ENCODE data around the gene SH3TC1.

Gene SH3TC1

GRCh38 chr4:8210010-8210409, 10.9 kb downstream of the SH3TC1 start:
- Histone ChIP-seq H3K4me3 (ENCODE audit: low read length) (no peak overlapping the region), H3K18ac (ENCODE audit: low read length) (no peak overlapping the region)
- no CpG with 5 or more reads among the region's 12 CpGs for WGBS (ENCODE audit: extremely low coverage, insufficient coverage, low lambda C conversion rate)

GRCh38 chr4:8210616-8211015, 11.5 kb downstream of the SH3TC1 start:
- H3K36me3 ChIP-seq (ENCODE audit: control insufficient read depth, insufficient read depth, low read length) = no peaks in the 10 kb centered on the region
- H3K23ac ChIP-seq (ENCODE audit: low read length) = no peak overlapping the region
- no peak overlapping the region for H3K18ac ChIP-seq (ENCODE audit: low read length)
- DNase-seq = no peak
- no peak overlapping the region for H2BK15ac ChIP-seq (replicated peaks; ENCODE audit: low read depth)
- no peak overlapping the region for H4K5ac ChIP-seq (ENCODE audit: low read length)
- H3K4me3 ChIP-seq (ENCODE audit: low read length) = no peak overlapping the region
- no peak overlapping the region for H3K4ac ChIP-seq (ENCODE audit: low read depth, low read length)
- no peak overlapping the region for H3K27ac ChIP-seq (ENCODE audit: low read depth, low read length)
- H3K9ac ChIP-seq (ENCODE audit: low read length) = no peak overlapping the region
- H3K4me2 ChIP-seq (ENCODE audit: low read length) = no peak overlapping the region
- no peak overlapping the region for H2BK120ac ChIP-seq (ENCODE audit: low read depth, low read length)
- no peaks in the 10 kb centered on the region for H3K79me2 ChIP-seq (ENCODE audit: control insufficient read depth, insufficient read depth, low read length)
- no peaks in the 10 kb centered on the region for H3K79me1 ChIP-seq (ENCODE audit: low read length)
- H2AK5ac ChIP-seq (ENCODE audit: low read length) = no peak overlapping the region
- H2BK5ac ChIP-seq (ENCODE audit: low read length) = no peak overlapping the region
- WGBS (ENCODE audit: extremely low coverage, insufficient coverage, low lambda C conversion rate) = no CpG with 5 or more reads among the region's 5 CpGs
- no peak overlapping the region for H4K8ac ChIP-seq (ENCODE audit: low read depth, low read length)
- no peaks in the 10 kb centered on the region for H3K27me3 ChIP-seq (ENCODE audit: insufficient read depth, low read length, poor library complexity)
- H3K4me1 ChIP-seq (ENCODE audit: control insufficient read depth, low read depth, low read length) = peaks cover 2% of the 10 kb centered on the region
- H3K56ac ChIP-seq (ENCODE audit: low read length) = no peak overlapping the region

More at GRCh38 chr4:8210010-8210409, 10.9 kb downstream of the SH3TC1 start:
- H3K27ac ChIP-seq (ENCODE audit: low read depth, low read length) = no peak overlapping the region
- no peak overlapping the region for H2AK5ac ChIP-seq (ENCODE audit: low read length)
- H3K9ac ChIP-seq (ENCODE audit: low read length) = no peak overlapping the region
- no peaks in the 10 kb centered on the region for H3K27me3 ChIP-seq (ENCODE audit: insufficient read depth, low read length, poor library complexity)
- peak overlapping the region; percentile 25 for H3K56ac ChIP-seq (ENCODE audit: low read length)
- no peaks in the 10 kb centered on the region for H3K36me3 ChIP-seq (ENCODE audit: control insufficient read depth, insufficient read depth, low read length)
- peaks cover 2% of the 10 kb centered on the region for H3K4me1 ChIP-seq (ENCODE audit: control insufficient read depth, low read depth, low read length)
- no peak overlapping the region for H4K5ac ChIP-seq (ENCODE audit: low read length)
- H2BK15ac ChIP-seq (replicated peaks; ENCODE audit: low read depth) = no peak overlapping the region
- no peak overlapping the region for H3K4me2 ChIP-seq (ENCODE audit: low read length)
- no peak for DNase-seq
- no peaks in the 10 kb centered on the region for H3K79me1 ChIP-seq (ENCODE audit: low read length)
- no peak overlapping the region for H3K23ac ChIP-seq (ENCODE audit: low read length)
- H2BK120ac ChIP-seq (ENCODE audit: low read depth, low read length) = no peak overlapping the region
- H2BK5ac ChIP-seq (ENCODE audit: low read length) = no peak overlapping the region
- no peaks in the 10 kb centered on the region for H3K79me2 ChIP-seq (ENCODE audit: control insufficient read depth, insufficient read depth, low read length)
- no peak overlapping the region for H4K8ac ChIP-seq (ENCODE audit: low read depth, low read length)
- H3K4ac ChIP-seq (ENCODE audit: low read depth, low read length) = no peak overlapping the region

GRCh38 chr4:8211251-8211650, 12.2 kb downstream of the SH3TC1 start:
- Histone ChIP-seq H3K4ac (ENCODE audit: low read depth, low read length) (no peak overlapping the region), H3K23ac (ENCODE audit: low read length) (no peak overlapping the region), H3K27ac (ENCODE audit: low read depth, low read length) (no peak overlapping the region), H3K18ac (ENCODE audit: low read length) (no peak overlapping the region), H3K4me1 (ENCODE audit: control insufficient read depth, low read depth, low read length) (peaks cover 2% of the 10 kb centered on the region), H2BK120ac (ENCODE audit: low read depth, low read length) (no peak overlapping the region), H4K8ac (ENCODE audit: low read depth, low read length) (no peak overlapping the region), H3K27me3 (ENCODE audit: insufficient read depth, low read length, poor library complexity) (no peaks in the 10 kb centered on the region), H3K79me2 (ENCODE audit: control insufficient read depth, insufficient read depth, low read length) (no peaks in the 10 kb centered on the region), H3K79me1 (ENCODE audit: low read length) (no peaks in the 10 kb centered on the region), H3K9ac (ENCODE audit: low read length) (no peak overlapping the region), H3K4me2 (ENCODE audit: low read length) (no peak overlapping the region), H3K56ac (ENCODE audit: low read length) (no peak overlapping the region), H3K36me3 (ENCODE audit: control insufficient read depth, insufficient read depth, low read length) (no peaks in the 10 kb centered on the region), H3K4me3 (ENCODE audit: low read length) (no peak overlapping the region), H2BK5ac (ENCODE audit: low read length) (no peak overlapping the region), H2BK15ac (replicated peaks; ENCODE audit: low read depth) (no peak overlapping the region), H2AK5ac (ENCODE audit: low read length) (no peak overlapping the region), H4K5ac (ENCODE audit: low read length) (no peak overlapping the region)
- DNase-seq = peak; percentile 31
- WGBS (ENCODE audit: extremely low coverage, insufficient coverage, low lambda C conversion rate) = no CpG with 5 or more reads among the region's 8 CpGs

GRCh38 chr4:8211737-8212581, 12.9 kb downstream of the SH3TC1 start:
- H3K27me3 ChIP-seq (ENCODE audit: insufficient read depth, low read length, poor library complexity) = no peaks in the 10 kb centered on the region
- no peaks in the 10 kb centered on the region for H3K79me2 ChIP-seq (ENCODE audit: control insufficient read depth, insufficient read depth, low read length)
- peaks cover 2% of the 10 kb centered on the region for H3K4me1 ChIP-seq (ENCODE audit: control insufficient read depth, low read depth, low read length)
- H3K56ac ChIP-seq (ENCODE audit: low read length) = peak overlapping the region; percentile 34
- no peak overlapping the region for H2BK5ac ChIP-seq (ENCODE audit: low read length)
- H3K23ac ChIP-seq (ENCODE audit: low read length) = no peak overlapping the region
- no peaks in the 10 kb centered on the region for H3K36me3 ChIP-seq (ENCODE audit: control insufficient read depth, insufficient read depth, low read length)
- H2BK15ac ChIP-seq (replicated peaks; ENCODE audit: low read depth) = no peak overlapping the region
- no peak overlapping the region for H4K8ac ChIP-seq (ENCODE audit: low read depth, low read length)
- no peak overlapping the region for H3K4ac ChIP-seq (ENCODE audit: low read depth, low read length)
- H3K79me1 ChIP-seq (ENCODE audit: low read length) = no peaks in the 10 kb centered on the region
- no peak overlapping the region for H3K27ac ChIP-seq (ENCODE audit: low read depth, low read length)
- no peak overlapping the region for H4K5ac ChIP-seq (ENCODE audit: low read length)
- DNase-seq = no peak
- H3K4me3 ChIP-seq (ENCODE audit: low read length) = no peak overlapping the region
- H3K18ac ChIP-seq (ENCODE audit: low read length) = no peak overlapping the region
- H3K9ac ChIP-seq (ENCODE audit: low read length) = no peak overlapping the region
- H2BK120ac ChIP-seq (ENCODE audit: low read depth, low read length) = no peak overlapping the region
- no peak overlapping the region for H3K4me2 ChIP-seq (ENCODE audit: low read length)
- no CpG with 5 or more reads among the region's 22 CpGs for WGBS (ENCODE audit: extremely low coverage, insufficient coverage, low lambda C conversion rate)
- H2AK5ac ChIP-seq (ENCODE audit: low read length) = no peak overlapping the region

GRCh38 chr4:8212622-8213021, 13.5 kb downstream of the SH3TC1 start:
- H2BK5ac ChIP-seq (ENCODE audit: low read length) = no peak overlapping the region
- H3K27me3 ChIP-seq (ENCODE audit: insufficient read depth, low read length, poor library complexity) = no peaks in the 10 kb centered on the region
- H4K5ac ChIP-seq (ENCODE audit: low read length) = no peak overlapping the region
- H3K56ac ChIP-seq (ENCODE audit: low read length) = no peak overlapping the region
- no peak overlapping the region for H3K4ac ChIP-seq (ENCODE audit: low read depth, low read length)
- no peak overlapping the region for H3K4me2 ChIP-seq (ENCODE audit: low read length)
- no CpG with 5 or more reads among the region's 12 CpGs for WGBS (ENCODE audit: extremely low coverage, insufficient coverage, low lambda C conversion rate)
- no peak overlapping the region for H3K18ac ChIP-seq (ENCODE audit: low read length)
- H3K4me3 ChIP-seq (ENCODE audit: low read length) = no peak overlapping the region
- no peak overlapping the region for H3K23ac ChIP-seq (ENCODE audit: low read length)
- H3K79me1 ChIP-seq (ENCODE audit: low read length) = no peaks in the 10 kb centered on the region
- H4K8ac ChIP-seq (ENCODE audit: low read depth, low read length) = no peak overlapping the region
- no peak overlapping the region for H3K27ac ChIP-seq (ENCODE audit: low read depth, low read length)
- H2AK5ac ChIP-seq (ENCODE audit: low read length) = no peak overlapping the region
- no peaks in the 10 kb centered on the region for H3K79me2 ChIP-seq (ENCODE audit: control insufficient read depth, insufficient read depth, low read length)
- H2BK120ac ChIP-seq (ENCODE audit: low read depth, low read length) = no peak overlapping the region
- H3K36me3 ChIP-seq (ENCODE audit: control insufficient read depth, insufficient read depth, low read length) = no peaks in the 10 kb centered on the region
- no peak for DNase-seq
- peaks cover 2% of the 10 kb centered on the region for H3K4me1 ChIP-seq (ENCODE audit: control insufficient read depth, low read depth, low read length)
- no peak overlapping the region for H3K9ac ChIP-seq (ENCODE audit: low read length)
- no peak overlapping the region for H2BK15ac ChIP-seq (replicated peaks; ENCODE audit: low read depth)

- no peak overlapping the region for H2BK5ac ChIP-seq (ENCODE audit: low read length)
- WGBS (ENCODE audit: extremely low coverage, insufficient coverage, low lambda C conversion rate) = no CpG with 5 or more reads among the region's 7 CpGs
- H4K8ac ChIP-seq (ENCODE audit: low read depth, low read length) = no peak overlapping the region
Observed at GRCh38 chr4:8213121-8213520, 14.0 kb downstream of the SH3TC1 start.

More at GRCh38 chr4:8213121-8213520, 14.0 kb downstream of the SH3TC1 start:
- H3K4me1 ChIP-seq (ENCODE audit: control insufficient read depth, low read depth, low read length) = peaks cover 2% of the 10 kb centered on the region
- no peak overlapping the region for H3K4me3 ChIP-seq (ENCODE audit: low read length)
- H3K27ac ChIP-seq (ENCODE audit: low read depth, low read length) = no peak overlapping the region
- H3K23ac ChIP-seq (ENCODE audit: low read length) = no peak overlapping the region
- no peak overlapping the region for H2BK120ac ChIP-seq (ENCODE audit: low read depth, low read length)
- H2AK5ac ChIP-seq (ENCODE audit: low read length) = no peak overlapping the region
- no peak overlapping the region for H3K4ac ChIP-seq (ENCODE audit: low read depth, low read length)
- no peak overlapping the region for H3K4me2 ChIP-seq (ENCODE audit: low read length)
- H3K18ac ChIP-seq (ENCODE audit: low read length) = no peak overlapping the region
- DNase-seq = no peak
- no peak overlapping the region for H3K56ac ChIP-seq (ENCODE audit: low read length)
- H3K9ac ChIP-seq (ENCODE audit: low read length) = no peak overlapping the region
- H3K79me2 ChIP-seq (ENCODE audit: control insufficient read depth, insufficient read depth, low read length) = no peaks in the 10 kb centered on the region
- H4K5ac ChIP-seq (ENCODE audit: low read length) = no peak overlapping the region
- H3K36me3 ChIP-seq (ENCODE audit: control insufficient read depth, insufficient read depth, low read length) = no peaks in the 10 kb centered on the region
- no peaks in the 10 kb centered on the region for H3K27me3 ChIP-seq (ENCODE audit: insufficient read depth, low read length, poor library complexity)
- no peaks in the 10 kb centered on the region for H3K79me1 ChIP-seq (ENCODE audit: low read length)
- H2BK15ac ChIP-seq (replicated peaks; ENCODE audit: low read depth) = no peak overlapping the region
